Uterus (tissue), 4 donors: ENCODE data around the gene PDLIM4. TPM values are rescaled to one million over a fixed set of nuclear protein-coding genes. Genes with fewer than 3 reads are reported as not detected.

Source experiments
- DNase-seq, 2 donors: peaks; one replicate each; pipeline ENCODE4 v3.0.0-alpha.2; 2019 to 2020
- H3K27ac ChIP-seq, 2 donors: fragments of 200-600 bp; sonication (generic); 1 replicate in 1 of 2; 2 replicates in 1 of 2; pipeline ENCODE4 v1.5.1; 2016 to 2018
- H3K27me3 ChIP-seq, 2 donors: fragments of 200-600 bp; sonication (generic); one replicate each; pipeline ENCODE4 v1.5.1; 2018 to 2019; ENCODE audit warnings: control low read depth in 1 of 2
- H3K36me3 ChIP-seq, 2 donors: fragments of 200-600 bp; sonication (generic); one replicate each; pipeline ENCODE4 v1.5.1; 2019; ENCODE audit warnings: control low read depth in 1 of 2
- H3K4me1 ChIP-seq, 2 donors: fragments of 200-600 bp; sonication (generic); one replicate each; pipeline ENCODE4 v1.5.1; 2018 to 2019; ENCODE audit warnings: control low read depth in 1 of 2
- H3K4me3 ChIP-seq, 2 donors: fragments of 200-600 bp; sonication (generic); 1 replicate in 1 of 2; 2 replicates in 1 of 2; pipeline ENCODE4 v1.5.1; 2018 to 2019; ENCODE audit warnings: mild to moderate bottlenecking in 1 of 2
- H3K9me3 ChIP-seq, 2 donors: fragments of 200-600 bp; sonication (generic); one replicate each; pipeline ENCODE4 v1.5.1; 2019; ENCODE audit warnings: control low read depth in 1 of 2
- CTCF ChIP-seq, 4 experiments: fragments of 200-600 bp in 2 of 4; fragments of 450-650 bp in 2 of 4; sonication (generic) in 2 of 4; IDR thresholded peaks; one replicate each; pipeline ENCODE4 v1.5.1; 2016 to 2019; ENCODE audit warnings: antibody characterized with exemption in 4 of 4, mild to moderate bottlenecking in 2 of 4, moderate library complexity in 1 of 4
- POLR2A ChIP-seq, 2 donors: fragments of 450-650 bp; IDR thresholded peaks; one replicate each; pipeline ENCODE4 v1.6.1; 2016; ENCODE audit warnings: antibody characterized with exemption in 2 of 2, mild to moderate bottlenecking in 1 of 2, moderate library complexity in 1 of 2
- intact Hi-C: fragments of 100-400 bp; cut with DNase I; formaldehyde crosslinking; loops from one replicate; pipeline ENCODE4 v1.15.1; 2023; ENCODE audit warnings: low total_unique reads
- total RNA-seq, 4 donors: library from RNA; depleted of rRNA in 3 of 4; stranded (reverse); fragments of >200 nt in 3 of 4; gene quantifications; one replicate each; pipeline versions ENCODE4 v1.1.0 to v1.2.4, GENCODE V29; 2014 to 2023
- donor health status: DM: yes; HTN: yes; CAD: no.

PDLIM4 gene
- total RNA-seq, 4 donors from 2014 or later: 14.1 to 148 (median 45.3) TPM

DNA sequence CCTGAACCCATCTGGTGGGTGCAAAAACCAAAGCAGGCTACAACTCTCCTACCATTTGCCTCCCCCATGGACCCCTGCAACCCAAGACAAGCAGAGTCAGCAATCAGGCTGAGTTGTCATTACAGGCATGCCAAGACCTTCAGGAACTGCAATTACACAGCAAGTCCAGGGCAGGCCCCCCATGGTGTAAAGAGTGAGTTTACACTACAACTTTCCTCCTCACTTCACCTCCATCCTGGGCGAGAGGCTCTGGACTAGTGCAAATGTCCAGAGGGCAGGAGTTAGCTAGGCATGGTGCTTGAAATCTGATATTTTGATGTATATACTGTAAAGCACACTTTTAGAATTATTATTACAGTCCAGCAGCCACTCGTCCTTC is 22.8 kb upstream of the PDLIM4 start:
- intact Hi-C loops: no loop called here
- Histone ChIP-seq H3K27ac (no peak overlapping the region), H3K4me3 (no peak overlapping the region), H3K27me3 (no peaks in the 10 kb centered on the region), H3K36me3 (no peaks in the 10 kb centered on the region), H3K9me3 (no peaks in the 10 kb centered on the region), H3K4me1 (no peaks in the 10 kb centered on the region)
- DNase-seq: peak in 1 of 2 donors; percentile 6
- TF ChIP-seq CTCF (IDR thresholded peaks at IDR 0.05) (no peak), POLR2A (IDR thresholded peaks at IDR 0.05) (no peak)

DNA sequence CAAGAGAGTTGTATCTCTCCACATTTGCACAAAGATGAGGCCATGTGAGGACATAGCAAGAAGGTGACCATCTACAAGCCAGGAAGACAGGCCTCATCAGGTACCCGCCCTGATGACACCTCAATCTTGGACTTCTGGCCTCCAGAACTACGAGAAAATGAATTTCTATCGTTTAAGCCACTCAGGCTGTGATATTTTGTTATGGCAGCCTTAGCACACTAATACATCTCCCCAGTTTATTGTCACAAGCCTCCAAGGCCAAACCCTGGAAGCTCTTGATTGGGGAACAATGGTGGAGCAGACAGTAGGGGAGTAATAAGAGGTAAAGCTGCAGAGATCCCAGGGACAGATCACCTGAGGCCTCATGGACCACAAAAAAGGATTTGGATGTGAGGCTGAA is 22.2 kb upstream of the PDLIM4 start:
- no peaks in the 10 kb centered on the region for H3K27me3 ChIP-seq
- no peak for DNase-seq
- TF ChIP-seq POLR2A (IDR thresholded peaks at IDR 0.05) (no peak), CTCF (IDR thresholded peaks at IDR 0.05) (no peak)
- H3K9me3 ChIP-seq: no peaks in the 10 kb centered on the region
- H3K36me3 ChIP-seq: no peaks in the 10 kb centered on the region
- intact Hi-C loops: no loop called here
- H3K27ac ChIP-seq: no peak overlapping the region
- H3K4me1 ChIP-seq: no peaks in the 10 kb centered on the region
- H3K4me3 ChIP-seq: no peak overlapping the region

DNA sequence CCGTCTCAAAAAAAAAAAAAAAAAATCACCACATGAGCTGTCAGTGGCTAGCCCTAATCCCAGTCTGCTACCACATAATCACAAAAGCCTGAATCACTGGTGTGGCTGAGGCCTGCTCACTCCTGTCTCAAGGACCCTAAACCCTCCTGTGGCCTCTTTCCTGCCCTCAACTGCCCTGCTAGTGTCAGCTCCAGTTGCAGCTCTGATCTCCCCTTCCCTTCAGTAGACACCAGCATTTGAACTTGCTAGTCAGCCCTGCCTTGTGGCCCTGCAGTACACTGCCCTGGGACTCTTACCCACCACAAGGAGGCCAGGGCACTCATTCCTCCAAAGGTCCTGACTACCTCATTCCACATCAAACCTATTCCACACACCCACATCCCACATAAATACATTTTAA is 20.4 kb upstream of the PDLIM4 start:
- H3K9me3 ChIP-seq: no peaks in the 10 kb centered on the region
- no peak overlapping the region for H3K27ac ChIP-seq
- no peaks in the 10 kb centered on the region for H3K36me3 ChIP-seq
- H3K27me3 ChIP-seq: no peaks in the 10 kb centered on the region
- TF ChIP-seq CTCF (IDR thresholded peaks at IDR 0.05): no peak
- no peak overlapping the region for H3K4me3 ChIP-seq
- no peaks in the 10 kb centered on the region for H3K4me1 ChIP-seq
- peak in 1 of 2 donors; percentile 9 for DNase-seq
- intact Hi-C loops: no loop called here

DNA sequence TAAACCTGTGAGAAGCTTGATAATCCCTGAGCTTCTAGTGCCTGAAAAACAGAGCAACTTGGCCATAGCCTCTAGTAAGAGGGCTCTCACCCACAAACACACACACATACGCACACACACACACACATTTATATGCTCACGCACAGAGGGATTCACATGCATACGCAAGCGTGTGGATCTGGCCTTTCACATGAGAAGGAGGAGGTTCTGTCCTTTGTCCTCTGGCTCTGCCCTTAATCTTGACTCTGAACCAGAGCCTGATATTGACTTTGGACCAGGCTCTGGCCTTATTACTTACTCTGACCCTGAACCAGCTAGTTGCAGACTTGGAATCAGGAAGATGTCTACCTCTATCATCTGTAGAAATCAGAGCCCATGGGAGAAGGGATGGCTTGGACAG is 19.8 kb upstream of the PDLIM4 start:
- DNase-seq: peak in 1 of 2 donors; percentile 5
- intact Hi-C loops: no loop called here
- TF ChIP-seq CTCF (IDR thresholded peaks at IDR 0.05) (no peak), POLR2A (IDR thresholded peaks at IDR 0.05) (no peak)

DNA sequence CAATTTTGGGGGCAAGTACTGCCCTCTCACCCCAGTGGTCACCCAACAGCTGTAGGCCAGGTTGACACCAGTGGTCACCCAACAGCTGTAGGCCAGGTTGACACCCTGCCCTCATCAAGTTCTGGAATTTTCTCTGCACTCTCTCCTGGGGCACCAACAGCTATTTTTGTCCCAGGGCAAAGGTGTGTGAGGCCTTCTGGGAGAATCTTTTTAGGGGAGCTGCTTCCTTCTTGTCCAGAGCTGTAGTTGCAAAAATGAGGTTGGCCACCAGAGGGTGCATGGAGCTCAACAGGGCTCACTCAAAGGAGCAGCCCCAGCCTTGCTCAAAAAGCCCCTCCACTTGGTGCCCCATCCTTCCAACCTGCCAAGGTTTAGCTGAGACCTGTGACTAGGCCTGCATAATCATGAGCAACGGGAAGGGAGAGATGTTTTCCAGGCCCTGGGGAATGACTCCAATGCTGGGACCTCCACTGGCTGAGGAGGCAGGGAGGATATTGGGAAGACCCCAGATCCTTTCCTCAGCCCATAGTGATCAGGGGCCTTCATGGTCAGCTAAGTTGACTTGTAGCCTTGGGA is 19.2 kb upstream of the PDLIM4 start:
- TF ChIP-seq POLR2A (IDR thresholded peaks at IDR 0.05) (no peak), CTCF (IDR thresholded peaks at IDR 0.05) (peak; percentile 76 to 90 (median 82))
- peak overlapping the region in 1 of 2 donors; percentile 39 for H3K27ac ChIP-seq
- DNase-seq: peak; percentile 79 to 88

More for the DNA sequence above, 19.8 kb upstream of the PDLIM4 start:
- H3K27ac ChIP-seq: no peak overlapping the region
- no peaks in the 10 kb centered on the region for H3K9me3 ChIP-seq
- H3K27me3 ChIP-seq: no peaks in the 10 kb centered on the region
- H3K36me3 ChIP-seq: no peaks in the 10 kb centered on the region
- H3K4me1 ChIP-seq: no peaks in the 10 kb centered on the region
- no peak overlapping the region for H3K4me3 ChIP-seq

More for the DNA sequence above, 19.2 kb upstream of the PDLIM4 start:
- H3K36me3 ChIP-seq: no peaks in the 10 kb centered on the region
- no peaks in the 10 kb centered on the region for H3K27me3 ChIP-seq
- H3K9me3 ChIP-seq: no peaks in the 10 kb centered on the region
- H3K4me3 ChIP-seq: no peak overlapping the region
- intact Hi-C loops: no loop called here
- H3K4me1 ChIP-seq: no peaks in the 10 kb centered on the region
